ENCODE data around the gene ZNF514.

The ZNF514 gene

DNA sequence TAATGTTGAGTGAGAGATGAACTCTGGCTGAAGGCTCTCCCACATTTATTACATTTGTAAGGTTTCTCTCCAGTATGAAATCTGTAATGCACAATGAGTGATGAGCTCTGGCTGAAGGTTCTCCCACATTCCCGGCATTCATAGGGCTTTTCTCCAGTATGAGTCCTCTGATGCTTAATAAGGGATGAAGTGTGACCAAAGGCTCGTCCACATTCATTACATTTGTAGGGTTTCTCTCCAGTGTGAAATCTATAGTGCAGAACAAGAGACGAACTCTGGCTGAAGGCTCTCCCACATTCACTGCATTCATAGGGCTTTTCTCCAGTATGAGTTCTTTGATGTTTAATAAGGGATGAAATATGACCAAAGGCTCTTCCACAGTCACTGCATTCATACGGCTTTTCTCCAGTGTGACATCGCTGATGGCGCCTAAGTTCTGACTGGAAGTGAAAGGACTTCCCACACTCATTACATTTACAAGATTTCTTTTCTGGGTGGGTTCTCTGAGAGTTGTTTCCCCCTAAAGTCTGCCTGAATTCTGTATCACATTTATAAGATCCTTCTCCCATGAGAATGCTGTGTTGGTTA is 10.2 kb downstream of the ZNF514 start:
- TF ChIP-seq, protein P1, sequence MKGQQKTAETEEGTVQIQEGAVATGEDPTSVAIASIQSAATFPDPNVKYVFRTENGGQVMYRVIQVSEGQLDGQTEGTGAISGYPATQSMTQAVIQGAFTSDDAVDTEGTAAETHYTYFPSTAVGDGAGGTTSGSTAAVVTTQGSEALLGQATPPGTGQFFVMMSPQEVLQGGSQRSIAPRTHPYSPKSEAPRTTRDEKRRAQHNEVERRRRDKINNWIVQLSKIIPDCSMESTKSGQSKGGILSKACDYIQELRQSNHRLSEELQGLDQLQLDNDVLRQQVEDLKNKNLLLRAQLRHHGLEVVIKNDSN (IDR thresholded peaks at IDR 0.05), result 0 out of 2 replicates have a peak, but pooled peaks have one; percentile 8
- TF ChIP-seq, protein P2, sequence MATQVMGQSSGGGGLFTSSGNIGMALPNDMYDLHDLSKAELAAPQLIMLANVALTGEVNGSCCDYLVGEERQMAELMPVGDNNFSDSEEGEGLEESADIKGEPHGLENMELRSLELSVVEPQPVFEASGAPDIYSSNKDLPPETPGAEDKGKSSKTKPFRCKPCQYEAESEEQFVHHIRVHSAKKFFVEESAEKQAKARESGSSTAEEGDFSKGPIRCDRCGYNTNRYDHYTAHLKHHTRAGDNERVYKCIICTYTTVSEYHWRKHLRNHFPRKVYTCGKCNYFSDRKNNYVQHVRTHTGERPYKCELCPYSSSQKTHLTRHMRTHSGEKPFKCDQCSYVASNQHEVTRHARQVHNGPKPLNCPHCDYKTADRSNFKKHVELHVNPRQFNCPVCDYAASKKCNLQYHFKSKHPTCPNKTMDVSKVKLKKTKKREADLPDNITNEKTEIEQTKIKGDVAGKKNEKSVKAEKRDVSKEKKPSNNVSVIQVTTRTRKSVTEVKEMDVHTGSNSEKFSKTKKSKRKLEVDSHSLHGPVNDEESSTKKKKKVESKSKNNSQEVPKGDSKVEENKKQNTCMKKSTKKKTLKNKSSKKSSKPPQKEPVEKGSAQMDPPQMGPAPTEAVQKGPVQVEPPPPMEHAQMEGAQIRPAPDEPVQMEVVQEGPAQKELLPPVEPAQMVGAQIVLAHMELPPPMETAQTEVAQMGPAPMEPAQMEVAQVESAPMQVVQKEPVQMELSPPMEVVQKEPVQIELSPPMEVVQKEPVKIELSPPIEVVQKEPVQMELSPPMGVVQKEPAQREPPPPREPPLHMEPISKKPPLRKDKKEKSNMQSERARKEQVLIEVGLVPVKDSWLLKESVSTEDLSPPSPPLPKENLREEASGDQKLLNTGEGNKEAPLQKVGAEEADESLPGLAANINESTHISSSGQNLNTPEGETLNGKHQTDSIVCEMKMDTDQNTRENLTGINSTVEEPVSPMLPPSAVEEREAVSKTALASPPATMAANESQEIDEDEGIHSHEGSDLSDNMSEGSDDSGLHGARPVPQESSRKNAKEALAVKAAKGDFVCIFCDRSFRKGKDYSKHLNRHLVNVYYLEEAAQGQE (IDR thresholded peaks at IDR 0.05; ENCODE audit: low read depth), result no peak
- 0 out of 2 replicates have a peak, but pooled peaks have one; percentile 26 for TF ChIP-seq TCF12 (IDR thresholded peaks at IDR 0.05; ENCODE audit: low read depth)

DNA sequence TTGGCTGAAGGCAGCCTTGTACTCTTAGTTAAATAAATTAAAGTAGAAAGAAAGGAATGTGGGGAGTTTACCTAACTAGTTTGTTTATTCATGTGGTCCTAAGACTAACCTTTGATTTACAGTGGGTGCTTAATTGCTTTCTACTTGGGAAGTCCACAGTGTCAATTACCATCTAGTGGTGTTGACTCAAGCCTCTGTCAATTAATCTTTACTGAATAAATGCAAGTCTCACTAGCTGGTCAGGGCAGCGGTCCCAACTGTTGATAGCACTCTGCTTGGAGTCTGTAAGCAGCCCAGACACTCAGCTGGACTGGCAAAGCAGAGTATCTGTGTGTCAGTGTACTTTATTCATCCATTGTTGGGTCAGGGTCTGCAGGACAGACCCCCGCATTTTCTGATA is 15.8 kb downstream of the ZNF514 start:
- TF ChIP-seq NFIC (IDR thresholded peaks at IDR 0.05) (no peak), EGR1 (IDR thresholded peaks at IDR 0.05) (no peak), TCF12 (IDR thresholded peaks at IDR 0.05; ENCODE audit: low read depth) (no peak), EP300 (IDR thresholded peaks at IDR 0.05; ENCODE audit: borderline replicate concordance) (no peak), CEBPB (IDR thresholded peaks at IDR 0.05) (no peak), RAD21 (IDR thresholded peaks at IDR 0.05; ENCODE audit: low read depth) (no peak), TAF1 (IDR thresholded peaks at IDR 0.05; ENCODE audit: low read depth) (no peak), ZBTB7A (IDR thresholded peaks at IDR 0.05; ENCODE audit: low read depth) (no peak), TEAD4 (IDR thresholded peaks at IDR 0.05) (no peak), YY1 (IDR thresholded peaks at IDR 0.05; ENCODE audit: low read depth) (no peak), CREB1 (IDR thresholded peaks at IDR 0.05; ENCODE audit: low read depth) (no peak), FOXM1 (IDR thresholded peaks at IDR 0.05; ENCODE audit: borderline replicate concordance, low read depth) (no peak)
- TF ChIP-seq, protein P2 (IDR thresholded peaks at IDR 0.05; ENCODE audit: low read depth), result no peak
- TF ChIP-seq, protein P1 (IDR thresholded peaks at IDR 0.05), result no peak
- TF ChIP-seq, protein P3, sequence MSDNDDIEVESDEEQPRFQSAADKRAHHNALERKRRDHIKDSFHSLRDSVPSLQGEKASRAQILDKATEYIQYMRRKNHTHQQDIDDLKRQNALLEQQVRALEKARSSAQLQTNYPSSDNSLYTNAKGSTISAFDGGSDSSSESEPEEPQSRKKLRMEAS (IDR thresholded peaks at IDR 0.05), result no peak

DNA sequence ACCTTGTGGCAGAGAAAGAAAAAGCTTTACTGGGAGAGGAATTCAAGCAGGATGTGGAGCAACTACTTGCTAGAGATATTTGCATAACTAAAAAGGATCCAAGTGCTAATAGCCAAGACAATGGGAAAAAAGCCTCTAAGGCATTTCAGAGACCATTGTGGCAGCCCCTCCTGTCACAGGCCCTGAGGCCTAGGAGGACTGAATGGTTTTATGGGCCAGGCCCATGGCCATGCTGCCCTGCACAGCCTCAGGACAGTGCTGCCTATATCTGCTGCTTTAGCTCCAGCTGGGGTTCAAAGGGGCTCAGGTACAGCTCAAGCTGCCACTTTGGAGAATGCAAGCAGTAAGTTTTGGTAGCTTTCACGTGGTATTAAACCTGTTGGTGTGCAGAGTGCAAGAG is 20.9 kb downstream of the ZNF514 start:
- TF ChIP-seq, protein P1 (IDR thresholded peaks at IDR 0.05), result no peak
- TF ChIP-seq, protein P3 (IDR thresholded peaks at IDR 0.05), result no peak
- TF ChIP-seq NFIC (IDR thresholded peaks at IDR 0.05), result no peak
- TF ChIP-seq YY1 (IDR thresholded peaks at IDR 0.05; ENCODE audit: low read depth), result no peak
- no peak for TF ChIP-seq CEBPB (IDR thresholded peaks at IDR 0.05)

DNA sequence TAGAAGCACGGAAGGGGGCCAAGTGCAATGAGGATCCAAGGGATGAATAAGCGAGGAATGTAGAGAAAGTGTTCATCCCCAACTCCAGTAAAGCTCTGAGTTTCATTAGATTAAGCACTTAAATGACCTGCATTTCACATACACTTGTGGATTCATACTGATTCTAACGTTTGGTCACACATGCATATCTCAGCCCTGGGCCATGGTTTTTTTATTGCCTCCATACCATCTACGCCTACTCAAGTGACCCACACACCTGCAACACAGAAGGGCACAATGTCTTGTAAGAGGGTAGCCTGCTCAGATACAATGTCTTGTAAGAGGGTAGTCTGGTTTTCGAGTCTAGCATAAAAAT is 37.5 kb downstream of the ZNF514 start:
- TF ChIP-seq, protein P3 (IDR thresholded peaks at IDR 0.05), result no peak
- TF ChIP-seq, protein P2 (IDR thresholded peaks at IDR 0.05; ENCODE audit: low read depth), result no peak
- no peak for TF ChIP-seq FOXM1 (IDR thresholded peaks at IDR 0.05; ENCODE audit: borderline replicate concordance, low read depth)

Measured in Ishikawa (cell line).